ENCODE data around the gene RXRA. TPM values are rescaled to one million over a fixed set of nuclear protein-coding genes. Genes with fewer than 3 reads are reported as not detected.

The RXRA gene
- total and polyA plus RNA-seq, 5 donors from 2014 or later = 0.29 to 13.6 (median 1.4) TPM

DNA sequence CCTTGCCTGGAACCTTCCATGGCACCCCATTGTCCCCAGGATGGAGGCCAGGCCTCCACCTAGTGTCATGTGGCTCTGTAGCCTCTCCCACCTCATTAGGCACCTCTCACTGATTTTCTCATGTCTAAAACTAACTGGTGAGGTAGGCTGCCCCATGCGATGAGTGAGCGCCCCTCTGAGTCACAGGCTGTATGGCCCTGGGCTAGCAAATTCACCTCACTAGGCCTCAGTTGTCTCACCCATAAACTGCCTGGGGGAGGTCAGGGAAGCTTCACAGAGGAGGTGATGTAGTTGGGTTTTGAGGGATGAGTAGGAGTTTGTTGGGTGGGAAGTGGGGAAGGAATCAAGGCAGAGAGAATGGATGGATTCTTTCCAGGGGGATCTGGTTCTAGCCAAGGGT lies 8.8 kb downstream of the RXRA start:
- peaks cover 0 to 4% (median under 1%) of the 10 kb centered on the region in 4 donors for H3K4me1 Mint-ChIP-seq
- Histone ChIP-seq H3K4me1 (ENCODE audit: control insufficient read depth, insufficient read depth, low read length, poor library complexity, severe bottlenecking) (no peaks in the 10 kb centered on the region), H3K9me3 (ENCODE audit: control insufficient read depth in 2 of 2, low read length in 2 of 2) (no peaks in the 10 kb centered on the region), H3K27me3 (ENCODE audit: control insufficient read depth, insufficient read depth, low read length) (no peaks in the 10 kb centered on the region), H3K4me3 (ENCODE audit: low read depth, low read length) (no peak overlapping the region), H3K36me3 (ENCODE audit: control insufficient read depth, insufficient read depth, low read length) (no peaks in the 10 kb centered on the region), H3K27ac (ENCODE audit: insufficient read depth, low read length, poor library complexity, severe bottlenecking) (no peak overlapping the region)
- no peak for DNase-seq
- H3K4me3 Mint-ChIP-seq = no peak overlapping the region
- no peak for ATAC-seq (ENCODE audit: low read depth in 2 of 2)
- H3K27ac Mint-ChIP-seq = peak overlapping the region in 1 of 3 donors; percentile 32
- no peaks in the 10 kb centered on the region for H3K36me3 Mint-ChIP-seq
- no peaks in the 10 kb centered on the region for H3K27me3 Mint-ChIP-seq
- H3K9me3 Mint-ChIP-seq = no peaks in the 10 kb centered on the region

DNA sequence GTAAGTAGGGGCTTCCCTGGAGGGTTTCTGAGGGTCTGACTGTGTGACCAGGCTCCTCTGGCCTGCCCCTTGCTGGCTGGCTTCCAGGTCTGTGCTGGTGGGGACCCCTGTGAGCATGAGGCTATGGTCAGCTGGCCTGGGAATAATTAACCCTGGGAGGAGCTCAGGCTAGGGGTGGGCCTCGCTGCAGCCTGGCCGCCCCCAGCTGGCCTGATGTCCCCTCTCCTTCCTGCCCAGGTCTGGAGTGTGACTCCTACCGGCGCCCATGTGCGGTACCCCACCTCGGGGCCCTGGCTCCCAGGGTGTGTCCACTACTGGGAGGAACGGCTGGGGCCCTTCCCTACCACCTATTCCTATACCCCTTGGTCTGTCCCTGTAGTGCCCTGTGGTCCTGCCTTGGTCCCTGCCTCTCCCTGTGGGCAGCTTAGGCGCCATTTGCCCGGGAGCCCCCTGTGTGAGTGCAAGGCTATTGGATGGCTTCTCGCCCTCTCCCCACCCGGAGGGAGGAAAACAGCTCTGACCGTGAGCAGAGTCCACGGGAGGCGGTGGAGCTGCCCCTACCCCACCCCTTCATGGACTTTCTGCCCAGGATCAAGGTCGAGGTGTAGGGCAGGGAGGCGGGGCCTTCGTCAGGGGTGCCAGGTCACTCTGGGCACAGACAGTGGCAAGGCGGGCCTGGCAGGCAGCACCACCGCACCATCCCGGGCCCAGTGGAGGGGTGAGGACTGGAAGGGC lies 9.4 kb downstream of the RXRA start:
- DNase-seq = no peak

DNA sequence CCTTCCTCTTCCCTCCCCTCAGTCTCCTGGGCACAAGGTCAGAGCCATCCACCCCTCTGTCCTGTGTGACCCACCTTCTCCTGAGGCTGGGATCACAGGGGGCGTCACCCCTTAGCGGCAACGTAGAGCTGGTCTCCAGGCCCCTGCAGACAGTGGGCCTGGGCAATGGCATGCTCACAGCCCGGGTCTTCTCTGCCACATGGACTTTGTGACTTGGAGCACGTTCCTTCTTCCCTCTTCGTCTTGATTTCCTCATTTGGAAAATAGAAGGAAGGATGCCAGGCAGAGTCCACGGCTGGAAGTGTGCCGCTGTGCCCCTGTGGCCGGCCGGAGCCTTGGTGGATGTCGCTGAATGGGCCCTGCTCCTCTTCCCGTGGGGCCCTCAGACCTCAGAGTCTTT lies 10.0 kb downstream of the RXRA start:
- Mint-ChIP-seq H3K4me3 (no peak overlapping the region), H3K4me1 (peaks cover 0 to 4% (median 0%) of the 10 kb centered on the region in 4 donors), H3K36me3 (no peaks in the 10 kb centered on the region), H3K27ac (no peak overlapping the region), H3K27me3 (no peaks in the 10 kb centered on the region), H3K9me3 (no peaks in the 10 kb centered on the region)
- no peak overlapping the region for H3K4me3 ChIP-seq (ENCODE audit: low read depth, low read length)
- no peaks in the 10 kb centered on the region for H3K9me3 ChIP-seq (ENCODE audit: control insufficient read depth in 2 of 2, low read length in 2 of 2)
- no peaks in the 10 kb centered on the region for H3K36me3 ChIP-seq (ENCODE audit: control insufficient read depth, insufficient read depth, low read length)
- no peaks in the 10 kb centered on the region for H3K27me3 ChIP-seq (ENCODE audit: control insufficient read depth, insufficient read depth, low read length)
- no peak for DNase-seq
- H3K27ac ChIP-seq (ENCODE audit: insufficient read depth, low read length, poor library complexity, severe bottlenecking) = no peak overlapping the region
- ATAC-seq (ENCODE audit: low read depth in 2 of 2) = no peak
- no peaks in the 10 kb centered on the region for H3K4me1 ChIP-seq (ENCODE audit: control insufficient read depth, insufficient read depth, low read length, poor library complexity, severe bottlenecking)

More for the DNA sequence above, 9.4 kb downstream of the RXRA start:
- no peaks in the 10 kb centered on the region for H3K4me1 ChIP-seq (ENCODE audit: control insufficient read depth, insufficient read depth, low read length, poor library complexity, severe bottlenecking)
- Mint-ChIP-seq H3K9me3 (no peaks in the 10 kb centered on the region), H3K36me3 (no peaks in the 10 kb centered on the region), H3K4me1 (peaks cover 0 to 4% (median under 1%) of the 10 kb centered on the region in 4 donors), H3K27me3 (no peaks in the 10 kb centered on the region), H3K27ac (peak overlapping the region in 1 of 3 donors; percentile 32), H3K4me3 (no peak overlapping the region)
- H3K4me3 ChIP-seq (ENCODE audit: low read depth, low read length) = no peak overlapping the region
- H3K9me3 ChIP-seq (ENCODE audit: control insufficient read depth in 2 of 2, low read length in 2 of 2) = no peaks in the 10 kb centered on the region
- H3K27me3 ChIP-seq (ENCODE audit: control insufficient read depth, insufficient read depth, low read length) = no peaks in the 10 kb centered on the region
- H3K36me3 ChIP-seq (ENCODE audit: control insufficient read depth, insufficient read depth, low read length) = no peaks in the 10 kb centered on the region
- ATAC-seq (ENCODE audit: low read depth in 2 of 2) = no peak
- no peak overlapping the region for H3K27ac ChIP-seq (ENCODE audit: insufficient read depth, low read length, poor library complexity, severe bottlenecking)

DNA sequence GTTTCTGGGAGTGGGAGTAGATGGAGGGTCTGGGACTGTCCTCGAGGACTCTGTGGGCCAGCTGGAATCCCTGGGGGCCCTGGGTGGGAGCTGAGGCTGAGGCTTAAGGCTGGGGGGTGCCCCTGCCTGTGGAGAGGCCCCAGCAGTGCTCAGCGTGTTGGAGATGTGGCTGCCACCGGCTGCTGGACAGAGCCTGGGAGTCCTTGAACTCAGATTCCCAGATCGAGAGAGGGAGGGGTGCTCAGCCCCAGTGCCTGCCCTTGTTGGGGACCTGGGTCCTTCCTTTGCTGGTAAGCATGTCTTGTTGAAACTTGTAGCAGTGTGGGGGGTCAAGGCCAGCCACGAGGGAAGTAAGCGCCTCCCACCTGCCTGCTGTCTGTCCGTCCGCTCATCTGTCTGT lies 10.7 kb downstream of the RXRA start:
- DNase-seq = no peak
- H3K36me3 Mint-ChIP-seq = no peaks in the 10 kb centered on the region
- no peaks in the 10 kb centered on the region for H3K27me3 Mint-ChIP-seq
- ATAC-seq (ENCODE audit: low read depth in 2 of 2) = no peak
- no peaks in the 10 kb centered on the region for H3K36me3 ChIP-seq (ENCODE audit: control insufficient read depth, insufficient read depth, low read length)
- no peaks in the 10 kb centered on the region for H3K27me3 ChIP-seq (ENCODE audit: control insufficient read depth, insufficient read depth, low read length)
- no peaks in the 10 kb centered on the region for H3K9me3 ChIP-seq (ENCODE audit: control insufficient read depth in 2 of 2, low read length in 2 of 2)
- H3K4me1 Mint-ChIP-seq = peaks cover 0 to 4% (median 0%) of the 10 kb centered on the region in 4 donors
- no peak overlapping the region for H3K4me3 Mint-ChIP-seq
- H3K27ac Mint-ChIP-seq = peak overlapping the region in 1 of 3 donors; percentile 47
- H3K4me3 ChIP-seq (ENCODE audit: low read depth, low read length) = no peak overlapping the region
- no peak overlapping the region for H3K27ac ChIP-seq (ENCODE audit: insufficient read depth, low read length, poor library complexity, severe bottlenecking)
- H3K9me3 Mint-ChIP-seq = no peaks in the 10 kb centered on the region
- no peaks in the 10 kb centered on the region for H3K4me1 ChIP-seq (ENCODE audit: control insufficient read depth, insufficient read depth, low read length, poor library complexity, severe bottlenecking)

DNA sequence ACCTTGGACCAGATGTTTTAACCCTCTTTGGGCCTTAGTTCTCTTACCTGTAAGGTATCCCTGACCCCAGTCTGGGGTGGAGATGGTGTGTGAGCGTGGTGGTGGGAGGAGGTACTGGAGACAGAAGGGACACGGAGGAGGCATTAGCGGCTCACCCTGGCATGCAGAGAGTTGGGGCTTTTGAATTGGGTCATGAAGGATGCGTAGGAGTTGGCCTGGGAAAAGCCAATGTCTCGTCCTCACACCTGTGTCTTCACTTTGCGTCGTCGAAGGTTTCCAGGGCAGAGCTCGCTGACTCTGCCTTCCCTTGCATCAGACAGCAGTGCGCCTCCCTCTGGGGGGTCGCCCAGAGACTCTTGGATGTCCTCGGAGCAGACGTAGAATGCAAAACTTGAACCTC lies 11.2 kb downstream of the RXRA start:
- Histone ChIP-seq H3K4me1 (ENCODE audit: control insufficient read depth, insufficient read depth, low read length, poor library complexity, severe bottlenecking) (no peaks in the 10 kb centered on the region), H3K27me3 (ENCODE audit: control insufficient read depth, insufficient read depth, low read length) (no peaks in the 10 kb centered on the region), H3K27ac (ENCODE audit: insufficient read depth, low read length, poor library complexity, severe bottlenecking) (no peak overlapping the region), H3K9me3 (ENCODE audit: control insufficient read depth in 2 of 2, low read length in 2 of 2) (no peaks in the 10 kb centered on the region), H3K36me3 (ENCODE audit: control insufficient read depth, insufficient read depth, low read length) (no peaks in the 10 kb centered on the region), H3K4me3 (ENCODE audit: low read depth, low read length) (no peak overlapping the region)
- DNase-seq (no peak), ATAC-seq (ENCODE audit: low read depth in 2 of 2) (no peak)
- H3K9me3 Mint-ChIP-seq = no peaks in the 10 kb centered on the region
- peaks cover 0 to 4% (median 0%) of the 10 kb centered on the region in 4 donors for H3K4me1 Mint-ChIP-seq
- no peaks in the 10 kb centered on the region for H3K27me3 Mint-ChIP-seq
- H3K27ac Mint-ChIP-seq = peak overlapping the region in 2 of 3 donors; percentile 47
- H3K36me3 Mint-ChIP-seq = no peaks in the 10 kb centered on the region
- H3K4me3 Mint-ChIP-seq = no peak overlapping the region

DNA sequence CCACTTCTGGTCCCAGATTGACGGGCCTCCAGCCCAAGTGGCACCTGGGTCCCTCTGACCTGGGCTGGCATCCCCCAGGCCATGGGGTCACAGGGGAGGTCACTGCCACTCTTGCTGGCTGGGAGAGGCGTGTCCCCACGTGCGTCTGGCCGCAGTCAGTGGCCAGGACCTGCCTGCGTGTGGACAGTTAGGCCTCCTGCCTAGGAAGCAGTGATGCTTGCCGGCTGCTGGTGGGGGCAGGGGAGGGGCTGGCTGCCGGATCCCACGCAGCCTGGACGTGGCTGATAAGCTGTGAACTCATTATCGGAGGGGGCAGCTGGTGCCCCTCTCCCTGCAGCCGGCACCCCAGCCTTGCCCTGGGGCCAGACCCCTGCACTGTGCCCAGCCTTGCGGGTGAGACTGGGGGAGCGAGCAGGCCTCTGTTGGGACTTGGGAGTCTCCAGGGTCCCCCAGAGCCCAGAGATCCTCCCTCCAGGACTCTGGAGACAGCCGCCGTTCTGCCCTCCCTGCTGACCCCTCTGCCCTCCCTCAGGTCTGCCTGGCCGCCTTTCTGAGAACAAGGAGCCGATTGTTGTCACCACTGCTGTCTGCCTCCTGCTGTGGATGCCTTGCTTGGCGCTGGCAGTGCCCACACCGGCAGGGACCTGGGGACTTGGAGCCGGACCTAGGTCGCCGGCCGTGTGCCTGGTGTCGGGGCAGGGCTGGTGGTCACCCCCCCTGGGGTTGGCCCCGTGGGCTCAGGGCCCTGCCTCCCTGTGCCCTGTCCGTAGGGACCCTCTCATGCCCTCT lies 12.3 kb downstream of the RXRA start:
- H3K27me3 Mint-ChIP-seq = no peaks in the 10 kb centered on the region
- DNase-seq = no peak
- no peak for ATAC-seq (ENCODE audit: low read depth in 2 of 2)
- Histone ChIP-seq H3K4me1 (ENCODE audit: control insufficient read depth, insufficient read depth, low read length, poor library complexity, severe bottlenecking) (no peaks in the 10 kb centered on the region), H3K9me3 (ENCODE audit: control insufficient read depth in 2 of 2, low read length in 2 of 2) (no peaks in the 10 kb centered on the region), H3K27ac (ENCODE audit: insufficient read depth, low read length, poor library complexity, severe bottlenecking) (no peak overlapping the region), H3K4me3 (ENCODE audit: low read depth, low read length) (no peak overlapping the region), H3K36me3 (ENCODE audit: control insufficient read depth, insufficient read depth, low read length) (no peaks in the 10 kb centered on the region), H3K27me3 (ENCODE audit: control insufficient read depth, insufficient read depth, low read length) (no peaks in the 10 kb centered on the region)
- H3K4me3 Mint-ChIP-seq = no peak overlapping the region
- no peaks in the 10 kb centered on the region for H3K9me3 Mint-ChIP-seq
- H3K4me1 Mint-ChIP-seq = peaks cover 0 to 7% (median 2%) of the 10 kb centered on the region in 4 donors
- no peak overlapping the region for H3K27ac Mint-ChIP-seq
- H3K36me3 Mint-ChIP-seq = no peaks in the 10 kb centered on the region

DNA sequence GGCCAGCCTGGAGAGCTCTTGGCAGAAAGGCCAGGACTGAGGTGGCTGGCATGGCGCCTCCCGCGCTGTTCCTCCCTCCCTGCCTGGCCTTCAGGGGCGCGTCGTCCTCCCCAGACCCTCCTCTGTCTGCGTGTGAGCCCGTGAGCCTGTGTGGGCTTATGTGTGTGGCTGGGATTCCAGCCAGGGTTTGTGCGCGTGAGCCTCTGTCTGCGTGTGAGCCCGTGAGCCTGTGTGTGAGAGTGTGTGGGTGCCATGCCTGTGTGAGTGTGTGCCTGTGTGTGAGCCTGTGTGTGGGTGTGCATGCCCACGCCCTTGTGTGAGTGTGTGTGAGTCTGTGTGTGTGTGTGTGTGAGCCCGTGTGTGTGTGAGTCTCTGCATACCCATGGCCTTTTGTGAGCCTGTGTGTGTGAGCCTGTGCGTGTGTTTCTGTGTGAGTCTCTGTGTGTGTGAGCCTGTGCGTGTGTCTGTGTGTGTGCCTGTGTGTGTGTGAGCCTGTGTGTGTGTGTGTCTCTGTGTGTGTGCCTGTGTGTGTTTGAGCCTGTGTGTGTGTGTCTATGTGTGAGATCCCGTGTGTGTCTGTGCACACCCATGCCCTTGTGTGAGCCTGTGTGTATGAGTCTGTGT lies 13.0 kb downstream of the RXRA start:
- H3K27me3 Mint-ChIP-seq = no peaks in the 10 kb centered on the region
- Histone ChIP-seq H3K4me1 (ENCODE audit: control insufficient read depth, insufficient read depth, low read length, poor library complexity, severe bottlenecking) (peaks cover 5% of the 10 kb centered on the region), H3K27ac (ENCODE audit: insufficient read depth, low read length, poor library complexity, severe bottlenecking) (no peak overlapping the region), H3K4me3 (ENCODE audit: low read depth, low read length) (no peak overlapping the region), H3K36me3 (ENCODE audit: control insufficient read depth, insufficient read depth, low read length) (no peaks in the 10 kb centered on the region), H3K9me3 (ENCODE audit: control insufficient read depth in 2 of 2, low read length in 2 of 2) (no peaks in the 10 kb centered on the region), H3K27me3 (ENCODE audit: control insufficient read depth, insufficient read depth, low read length) (no peaks in the 10 kb centered on the region)
- H3K4me1 Mint-ChIP-seq = peaks cover 0 to 7% (median 2%) of the 10 kb centered on the region in 4 donors
- no peaks in the 10 kb centered on the region for H3K36me3 Mint-ChIP-seq
- DNase-seq (no peak), ATAC-seq (ENCODE audit: low read depth in 2 of 2) (no peak)
- no peak overlapping the region for H3K4me3 Mint-ChIP-seq
- H3K27ac Mint-ChIP-seq = no peak overlapping the region
- no peaks in the 10 kb centered on the region for H3K9me3 Mint-ChIP-seq

Data from CD4-positive, CD25-positive, alpha-beta regulatory T cell (primary cell).